CD1c-positive myeloid dendritic cell (primary cell): ENCODE data around the gene BCL11B.

Source experiments
- DNase-seq: peaks from one replicate; pipeline ENCODE4 v3.0.0-alpha.2; 2016; ENCODE audit errors: extremely low spot score

The BCL11B gene

DNA sequence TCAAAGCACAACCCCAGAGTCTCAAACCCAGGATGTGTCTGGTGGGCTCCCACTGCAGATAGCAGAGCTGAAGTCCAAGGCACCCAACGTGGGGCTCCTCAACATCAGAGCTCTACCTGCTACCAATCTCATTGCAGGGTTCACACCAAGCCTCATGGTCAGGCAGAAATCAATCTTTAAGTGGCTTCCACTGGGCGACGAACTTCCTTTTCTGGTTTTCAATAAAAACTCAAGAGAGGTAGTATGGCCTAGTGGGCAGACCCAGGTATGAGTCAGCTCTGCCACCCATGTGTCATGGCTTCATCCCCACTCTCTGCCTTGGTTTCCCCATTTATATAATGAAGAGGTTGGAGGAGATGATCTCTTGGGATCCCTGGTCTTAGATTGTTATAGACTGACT lies 47.0 kb downstream of the BCL11B start:
- no peak for DNase-seq

DNA sequence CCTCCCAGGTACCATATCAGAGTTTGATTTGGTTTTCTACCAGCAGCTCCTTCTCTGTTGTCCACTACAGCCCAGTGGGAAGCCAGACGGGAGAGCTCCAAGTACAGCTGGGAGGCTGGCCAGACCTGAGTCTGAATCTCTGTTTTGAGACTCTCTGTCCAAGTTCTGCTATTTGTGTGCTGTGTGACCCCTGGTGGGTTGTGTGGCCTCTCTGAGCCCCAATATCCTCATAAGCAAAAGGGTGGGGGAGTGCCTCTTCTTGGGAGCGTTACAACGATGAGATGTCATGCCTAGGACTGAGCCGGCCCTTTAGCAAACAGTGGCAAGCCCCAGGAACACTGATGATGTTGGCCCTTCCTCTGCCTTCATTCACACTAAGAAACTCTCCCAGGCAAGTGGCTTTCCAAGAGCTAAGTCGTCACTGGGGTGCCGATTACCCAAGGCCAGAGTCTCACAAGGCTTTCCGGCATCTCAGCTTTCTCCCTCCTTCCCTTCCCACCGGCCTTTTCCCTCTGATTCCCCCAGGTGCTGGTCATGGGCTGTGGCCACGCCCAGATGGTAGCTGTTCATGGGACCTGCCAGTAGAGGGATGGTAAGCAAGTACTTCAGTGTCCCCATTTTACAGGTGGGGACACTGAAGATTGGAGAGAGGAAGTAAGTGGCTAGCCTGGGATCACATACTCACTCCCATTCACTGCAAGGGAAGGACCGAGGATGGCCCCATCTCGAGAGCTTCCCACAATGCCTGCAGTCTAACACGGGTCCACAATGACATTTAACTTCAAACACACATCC lies 47.7 kb downstream of the BCL11B start:
- no peak for DNase-seq

DNA sequence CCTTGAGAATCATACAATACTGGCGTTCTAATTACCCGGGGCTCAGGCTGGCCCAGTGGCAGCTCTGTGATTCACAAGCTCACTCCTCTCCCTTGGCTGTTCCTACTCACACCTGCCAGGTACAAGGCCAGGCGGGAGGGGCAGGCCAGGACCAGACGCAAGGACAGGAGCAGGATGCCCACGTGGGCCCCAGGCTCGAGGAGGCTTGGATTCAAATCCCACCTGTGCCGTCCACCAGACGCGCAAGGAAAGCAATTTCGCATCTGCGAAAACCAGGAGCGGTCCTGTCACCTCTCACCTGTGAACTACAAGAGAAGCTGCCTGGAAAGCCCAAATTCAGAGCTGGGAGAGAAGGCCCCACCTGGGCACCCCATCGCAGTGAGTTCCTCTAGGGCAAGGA lies 50.6 kb downstream of the BCL11B start:
- no peak for DNase-seq

DNA sequence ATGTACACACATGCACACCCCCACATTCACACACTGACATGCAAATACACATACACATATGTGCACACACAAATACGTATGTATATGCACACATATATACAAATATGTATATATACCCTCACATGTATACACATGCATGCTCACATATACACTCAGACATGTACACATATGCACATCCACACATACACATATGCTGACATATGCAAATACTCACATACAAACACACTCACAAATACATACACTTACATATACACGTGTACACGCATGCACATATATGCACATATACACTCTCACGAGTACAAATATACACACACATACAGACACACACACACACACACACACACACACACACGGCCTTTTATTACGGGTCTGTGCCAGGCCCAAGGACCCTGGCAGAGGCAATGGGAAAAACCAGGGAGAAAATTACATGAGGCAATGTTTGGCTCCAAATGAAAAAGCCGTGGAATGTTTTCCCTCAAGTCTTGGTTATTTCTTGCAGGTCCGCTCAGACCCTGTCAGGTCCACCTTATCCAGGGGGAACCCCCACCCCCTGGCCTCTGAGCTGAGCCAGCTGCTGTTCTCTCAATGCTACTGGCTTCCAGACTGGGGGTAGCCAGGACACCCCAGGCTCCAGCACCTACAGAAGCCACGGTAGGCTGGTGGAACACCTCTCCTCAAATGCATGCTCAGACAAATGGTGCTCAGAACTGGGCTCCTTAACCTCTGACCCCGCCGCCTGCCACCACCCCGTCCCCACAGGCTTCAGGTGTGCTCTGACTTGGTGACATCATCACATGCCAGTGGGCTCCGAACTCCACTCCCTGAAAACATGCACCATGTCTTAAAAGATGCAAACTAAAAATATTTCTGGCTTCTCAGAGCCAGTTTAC lies 54.7 kb downstream of the BCL11B start:
- no peak for DNase-seq

DNA sequence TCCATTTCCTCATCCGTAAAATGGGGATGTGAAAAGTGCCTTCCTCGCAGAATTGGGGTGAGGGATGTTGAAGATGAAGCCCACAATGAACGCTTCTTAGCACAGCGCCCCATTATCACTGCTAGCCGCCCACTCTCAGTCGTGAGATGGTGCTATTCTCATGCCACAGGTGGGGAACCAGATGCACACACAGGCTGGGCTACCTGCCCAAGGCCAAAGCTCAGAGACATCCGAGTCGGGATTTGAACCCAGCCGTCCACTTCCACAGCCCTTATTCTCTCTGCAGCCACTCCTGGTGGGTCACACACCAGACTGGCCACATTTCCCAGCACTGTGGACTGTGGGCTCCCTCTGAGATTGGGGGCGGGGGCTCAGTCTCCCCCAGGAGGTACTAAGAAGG lies 55.8 kb downstream of the BCL11B start:
- DNase-seq: no peak

DNA sequence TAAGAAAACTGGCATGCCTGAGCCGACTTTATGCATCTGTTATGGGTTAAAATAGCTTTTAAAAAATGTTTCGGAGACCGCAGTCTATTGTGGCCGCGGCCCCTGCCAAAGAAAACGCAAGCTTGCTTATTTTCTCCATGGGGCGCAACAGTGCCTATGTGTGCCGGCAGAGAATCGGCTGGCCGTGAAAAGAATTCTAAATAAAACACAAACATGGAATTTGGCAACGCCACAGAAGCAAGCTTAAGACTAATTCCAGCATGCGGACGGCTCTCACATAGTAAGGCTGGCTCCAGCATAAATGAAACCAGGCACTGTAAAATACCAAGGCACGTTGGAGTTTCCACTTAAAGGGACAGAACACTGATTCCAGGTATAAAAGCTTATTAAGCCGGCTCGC lies 56.7 kb downstream of the BCL11B start:
- DNase-seq: no peak

DNA sequence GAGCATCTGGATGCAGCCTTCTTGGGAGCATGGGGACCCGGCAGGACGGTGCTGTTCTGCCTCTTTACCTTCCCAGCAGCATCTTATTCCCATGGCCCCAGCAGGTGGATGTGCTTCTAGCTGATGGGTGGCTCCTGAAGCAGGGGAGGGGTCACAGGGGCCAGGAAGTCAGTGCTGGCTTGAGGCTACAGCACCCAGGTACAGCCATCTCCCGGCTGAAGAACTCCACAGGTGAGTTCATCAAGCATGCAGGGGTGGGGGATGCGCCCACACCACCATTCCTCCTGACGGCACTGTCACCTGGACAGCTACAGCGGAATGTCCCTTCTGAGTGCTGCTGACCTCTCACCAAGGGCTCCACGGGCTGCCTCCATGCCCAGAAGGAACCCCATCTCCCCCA lies 57.3 kb downstream of the BCL11B start:
- no peak for DNase-seq

DNA sequence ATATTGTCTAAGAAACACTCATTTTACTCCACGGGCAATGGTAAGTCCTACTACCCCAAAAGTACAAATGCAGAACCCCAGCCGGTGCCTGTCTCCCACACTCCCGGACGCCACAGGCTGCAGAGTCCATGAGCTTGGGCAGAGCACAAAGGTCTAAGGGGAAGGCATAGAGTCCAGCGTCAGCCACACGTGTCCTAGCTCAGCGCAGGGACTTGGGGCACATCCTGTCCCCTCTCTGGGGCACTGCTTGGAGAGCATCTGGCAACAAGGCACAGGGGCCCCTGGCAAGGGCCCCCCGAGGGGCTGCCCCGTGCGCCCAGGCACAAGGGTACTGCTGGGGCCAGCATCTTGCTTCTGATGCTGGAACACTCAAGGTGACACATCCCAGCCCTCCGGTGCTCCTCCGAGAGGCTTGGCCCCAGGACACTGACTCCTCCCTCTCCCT lies 58.4 kb downstream of the BCL11B start:
- no peak for DNase-seq

DNA sequence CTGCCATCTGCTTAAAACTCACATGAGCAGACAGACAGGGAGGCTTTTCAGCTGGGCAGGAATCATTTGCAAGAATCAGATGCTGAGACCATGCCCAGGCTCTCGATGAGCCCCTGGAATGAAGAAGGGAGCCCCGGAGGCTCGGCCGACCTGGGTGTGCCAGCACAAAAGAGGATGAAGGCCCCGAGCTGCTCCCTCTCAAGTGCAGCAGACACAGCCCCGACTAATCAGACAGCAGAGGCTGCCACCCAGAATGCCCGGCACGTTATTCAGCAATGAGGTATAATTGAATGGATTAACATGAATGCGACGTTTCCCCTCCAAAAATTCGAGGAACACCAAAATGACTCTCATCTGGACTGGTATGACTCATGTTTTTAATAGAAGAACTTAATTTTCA lies 58.9 kb downstream of the BCL11B start:
- DNase-seq: no peak

DNA sequence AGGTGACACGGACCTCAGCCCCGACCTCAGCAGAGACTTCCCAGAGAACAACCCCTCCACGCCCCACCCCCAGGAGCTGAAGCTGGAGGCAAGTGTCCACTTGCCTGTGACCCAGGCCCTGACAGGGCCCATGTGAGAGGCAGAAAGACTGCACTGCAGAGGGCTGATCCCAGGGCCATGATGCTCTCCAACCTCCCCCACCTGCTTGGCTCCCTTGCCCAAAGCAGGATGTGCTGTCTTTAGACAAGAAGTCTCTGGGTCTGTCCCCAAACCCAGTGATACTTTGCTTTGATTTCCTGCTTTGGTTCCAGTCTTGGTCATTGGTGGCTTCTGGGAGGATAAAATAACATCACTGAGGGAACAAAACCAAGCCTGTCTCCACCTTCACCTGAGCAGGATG lies 59.4 kb downstream of the BCL11B start:
- DNase-seq: no peak

DNA sequence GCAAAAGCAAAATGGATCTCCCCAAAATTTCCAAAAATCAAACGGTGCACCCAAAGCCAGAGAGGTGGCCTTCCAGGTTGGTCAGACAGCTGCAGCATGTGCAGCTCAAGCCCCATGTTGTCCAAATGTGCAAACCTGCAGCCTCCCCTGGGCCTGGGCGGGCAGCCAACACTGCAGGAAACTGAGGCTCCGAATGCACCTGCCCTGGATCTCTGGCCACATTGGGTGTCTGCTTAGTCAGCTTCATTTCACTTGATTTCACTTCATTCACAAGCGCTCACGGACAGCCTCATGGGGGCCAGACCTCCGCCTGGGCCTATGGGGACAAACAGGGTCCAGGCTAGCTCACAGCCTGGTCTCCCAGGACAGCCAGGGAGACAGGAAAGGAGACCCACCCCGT lies 59.8 kb downstream of the BCL11B start:
- DNase-seq: no peak

DNA sequence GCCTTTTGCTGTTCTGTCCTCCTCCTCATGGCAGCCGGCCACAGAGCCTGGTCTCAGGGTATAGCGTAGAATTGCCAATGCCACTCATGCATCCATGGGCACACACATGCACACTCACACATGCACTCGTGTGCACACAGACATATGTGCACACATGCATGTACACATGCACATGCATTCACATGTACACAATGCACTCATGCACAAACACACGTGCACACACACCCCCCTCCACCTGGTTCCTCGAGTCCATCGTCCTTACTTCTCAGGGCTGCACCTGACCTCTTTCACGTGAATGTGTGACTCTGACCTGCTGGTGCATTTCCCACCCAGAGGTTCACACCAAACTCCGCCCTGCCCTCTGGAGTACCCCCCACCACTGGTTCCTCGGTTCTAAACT lies 60.6 kb downstream of the BCL11B start:
- no peak for DNase-seq

DNA sequence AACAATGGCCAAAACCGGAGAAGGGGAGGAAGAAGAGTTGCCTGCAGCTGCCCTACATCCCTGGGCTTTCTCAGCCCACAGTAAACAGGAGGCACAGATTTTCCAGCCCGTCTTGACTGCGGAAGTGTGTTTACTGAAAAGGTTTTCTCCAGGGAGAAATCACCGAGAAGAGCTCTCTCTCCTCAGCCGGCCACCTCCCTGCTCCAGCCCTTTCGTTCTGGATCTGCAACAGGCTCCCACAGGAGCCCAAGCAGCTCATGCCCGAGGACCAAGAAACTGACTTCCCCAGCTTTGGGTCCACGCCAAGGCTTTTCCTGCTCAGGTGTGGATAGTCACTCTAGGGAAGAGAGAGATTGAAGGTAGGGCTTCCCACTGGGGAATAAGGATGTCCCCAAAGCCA lies 61.7 kb downstream of the BCL11B start:
- no peak for DNase-seq

DNA sequence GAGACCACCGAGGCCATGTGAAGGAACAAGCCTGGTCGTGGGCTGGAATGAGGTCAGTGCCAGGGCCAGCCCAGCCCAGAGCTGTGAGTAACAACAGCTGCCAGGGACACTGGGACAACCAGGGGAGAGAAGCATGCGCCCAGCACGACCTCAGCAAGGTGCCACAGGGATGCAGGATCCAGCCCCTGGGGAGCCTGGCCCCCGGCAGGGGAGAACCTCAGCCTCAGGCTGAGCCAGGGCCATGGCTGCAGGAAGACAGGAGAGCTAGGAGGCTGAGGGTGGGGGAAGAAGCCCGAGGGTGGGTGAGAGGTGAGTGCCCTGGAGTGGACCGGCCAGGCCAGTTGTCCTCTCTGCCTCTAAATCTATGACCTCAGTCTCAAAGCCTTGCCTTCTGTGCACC lies 62.6 kb downstream of the BCL11B start:
- no peak for DNase-seq

DNA sequence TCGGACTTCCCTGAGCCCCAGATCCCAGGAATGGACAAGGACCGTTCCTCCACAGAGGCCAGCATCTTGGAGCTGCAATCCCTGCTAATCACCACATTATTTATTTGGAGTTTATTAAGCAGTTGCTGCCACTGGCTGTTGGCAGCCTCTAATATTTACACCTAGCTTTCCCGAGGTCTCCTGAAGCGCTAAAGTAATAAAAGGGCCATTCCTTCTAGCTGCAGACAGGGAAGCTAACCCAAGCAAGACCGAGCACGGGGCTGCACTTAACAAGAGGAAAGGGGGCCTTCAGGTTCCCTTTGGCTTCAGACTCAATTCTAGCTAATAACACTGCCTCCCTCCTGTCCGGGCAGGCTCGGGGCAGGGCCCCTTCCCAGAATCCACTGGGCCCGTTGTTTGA lies 63.7 kb downstream of the BCL11B start:
- no peak for DNase-seq

DNA sequence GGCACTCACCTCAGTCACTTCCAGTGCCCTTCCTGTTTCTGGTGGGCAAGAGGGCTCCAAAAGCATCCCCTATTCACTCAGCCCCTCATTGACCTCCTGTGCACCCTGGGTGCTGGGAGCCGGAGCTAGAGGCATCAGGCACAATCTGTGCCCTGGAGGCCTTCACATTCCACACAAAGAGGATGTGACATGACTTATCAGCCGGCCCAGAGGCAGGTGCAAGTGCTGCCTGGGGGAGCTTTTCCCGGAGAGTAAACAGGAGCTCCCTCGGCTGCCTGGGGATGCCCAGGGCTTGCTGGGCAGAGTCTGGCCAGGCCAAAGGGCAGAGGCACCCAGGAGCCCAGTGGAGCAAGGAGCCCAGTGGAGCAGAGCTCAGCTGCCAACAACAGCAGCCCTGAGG lies 64.5 kb downstream of the BCL11B start:
- DNase-seq: no peak

DNA sequence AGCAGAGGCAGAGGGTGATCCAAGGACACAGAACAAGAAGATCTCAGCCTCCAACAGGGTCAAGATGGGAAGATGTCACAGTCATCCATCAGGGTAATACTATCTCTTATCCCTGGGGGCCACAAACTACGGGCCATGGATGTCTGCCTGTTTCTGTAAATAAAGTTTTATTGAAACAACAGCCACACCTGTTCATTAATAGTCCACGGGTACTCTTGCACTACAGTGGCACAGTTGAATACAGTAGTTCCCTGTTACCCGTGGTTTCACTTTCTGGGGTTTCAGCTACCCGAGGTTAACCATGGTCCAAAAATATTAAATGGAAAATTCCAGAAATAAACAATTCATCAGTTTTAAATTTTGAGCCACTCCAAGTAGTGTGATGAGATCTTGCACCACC lies 65.9 kb downstream of the BCL11B start:
- no peak for DNase-seq

DNA sequence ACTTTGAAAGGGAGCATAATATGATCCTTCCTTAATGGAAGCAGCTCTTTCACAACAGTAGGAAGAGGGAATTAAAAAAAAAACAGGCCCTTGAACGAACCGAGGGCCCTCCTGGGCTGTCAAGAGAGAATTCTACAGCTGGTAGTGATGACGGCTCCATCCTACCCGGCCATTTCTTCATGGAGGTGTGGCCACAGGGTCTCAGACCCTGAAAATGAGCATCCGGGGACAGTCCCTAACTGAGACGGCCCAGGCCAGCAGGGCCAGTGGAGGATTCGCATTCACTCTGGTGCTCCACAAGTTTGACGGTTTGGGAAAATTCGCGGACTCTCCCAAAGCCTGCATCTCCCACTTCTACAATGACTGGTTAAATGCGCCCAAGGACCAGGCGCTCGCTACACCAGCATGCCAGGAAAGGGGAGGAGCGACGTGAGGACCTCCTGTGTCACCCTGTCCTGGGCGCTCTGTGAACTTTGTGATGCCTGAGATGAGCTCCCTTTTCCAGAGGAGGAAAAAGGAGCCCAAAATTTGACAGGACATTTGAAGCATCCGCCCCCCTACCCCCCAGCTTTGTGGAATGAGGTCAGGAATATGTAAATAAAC lies 66.8 kb downstream of the BCL11B start:
- no peak for DNase-seq

DNA sequence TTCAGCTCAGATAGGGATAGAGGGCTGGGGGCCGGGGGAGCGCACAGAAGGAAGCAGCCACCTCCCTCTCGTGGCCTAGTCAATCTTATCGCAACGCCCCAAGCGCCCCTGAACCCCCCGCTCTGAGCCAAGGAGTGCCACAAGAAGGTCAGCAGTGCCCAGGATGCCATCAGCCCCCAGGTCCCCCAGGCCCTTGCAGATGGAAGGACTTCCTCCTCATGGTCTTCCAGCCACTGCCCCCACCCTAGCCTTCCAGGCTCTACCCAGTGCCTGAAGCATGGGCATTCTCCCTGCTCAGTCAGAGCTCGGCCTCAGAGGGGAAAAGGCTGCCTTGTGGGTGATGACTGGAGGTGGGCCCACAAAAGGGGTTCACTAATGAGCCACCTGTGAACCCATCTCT lies 68.2 kb downstream of the BCL11B start:
- DNase-seq: no peak

DNA sequence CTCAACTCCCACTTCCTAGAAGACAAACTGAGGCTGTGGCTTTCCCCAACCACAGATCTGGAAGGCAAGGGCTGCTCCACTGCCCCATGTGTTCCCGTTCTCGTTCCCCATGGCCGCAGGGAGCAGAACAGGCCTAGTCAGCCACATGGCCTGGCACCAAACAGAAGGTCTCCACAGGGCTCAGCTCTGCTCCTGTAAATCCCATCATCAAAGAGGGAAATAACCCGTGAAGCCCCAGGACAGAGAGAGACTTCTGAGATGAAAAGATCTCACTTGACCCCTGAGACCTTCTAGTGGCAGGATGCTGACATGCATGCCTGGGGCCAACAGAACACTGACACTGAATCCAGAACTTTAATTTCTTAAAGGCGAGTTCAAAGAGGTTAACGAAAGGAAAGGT lies 68.9 kb downstream of the BCL11B start:
- DNase-seq: no peak

DNA sequence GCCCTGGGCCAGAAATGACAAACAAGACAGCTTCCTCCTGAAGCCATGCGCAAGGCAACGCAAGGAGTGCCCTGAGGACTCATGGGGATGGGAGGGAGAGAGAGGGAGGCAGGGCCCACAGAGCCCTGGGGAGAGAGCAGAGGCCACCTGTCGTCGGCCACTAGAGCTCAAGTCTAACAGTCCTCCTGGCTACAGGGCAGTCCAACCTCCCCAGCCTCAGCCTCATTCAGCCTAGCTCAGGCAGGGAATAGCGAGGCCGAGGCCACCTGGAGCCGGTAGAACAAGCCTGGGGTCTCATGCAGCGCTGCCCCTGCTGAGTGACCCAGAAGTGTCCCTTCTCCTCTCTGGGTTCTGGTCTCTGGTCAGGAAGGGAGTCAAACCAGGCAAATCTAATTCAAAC lies 69.5 kb downstream of the BCL11B start:
- no peak for DNase-seq

DNA sequence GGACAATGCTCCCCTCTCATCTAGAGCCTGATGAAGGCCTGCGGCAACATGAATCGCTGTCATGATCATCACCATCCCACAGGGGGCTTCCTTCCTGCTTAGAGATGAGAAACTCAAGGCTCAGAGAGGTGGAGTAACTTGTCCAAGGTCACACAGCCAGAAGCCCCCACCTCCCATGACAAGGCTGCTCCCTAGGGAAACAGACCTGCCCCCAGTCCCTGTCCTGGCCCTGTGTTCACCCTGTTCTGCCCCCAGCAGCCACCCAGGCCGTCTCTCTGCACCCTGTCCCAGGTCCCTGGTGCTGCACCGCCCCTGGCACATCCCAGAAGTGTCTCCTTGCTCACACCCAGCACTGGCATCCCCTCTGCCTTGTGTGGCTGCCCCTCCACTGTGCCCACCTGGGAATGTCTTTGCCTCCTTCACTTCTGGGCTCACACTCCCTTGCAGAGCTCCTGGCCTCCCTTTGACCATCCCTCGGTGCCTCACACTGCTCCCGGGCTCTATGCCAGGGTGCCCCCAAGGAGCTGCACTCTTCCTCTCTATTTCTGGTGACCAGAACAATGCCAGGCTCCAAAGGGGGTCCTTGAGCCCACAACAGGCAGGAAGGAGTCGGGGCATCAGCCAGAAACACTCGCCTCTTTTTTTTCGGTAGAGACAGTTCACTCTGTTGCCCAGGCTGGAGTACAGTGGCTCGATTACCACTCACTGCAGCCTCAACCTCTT lies 70.5 kb downstream of the BCL11B start:
- no peak for DNase-seq
